HuH-7 (cell line): Measurements from ENCODE around the gene KRTAP2-1.
"Not testable (repeated sequence)": the region's sequence is repeated elsewhere in the genome, so short reads cannot be mapped to it uniquely, and the experiment has no call there.

Source experiments
- DNase-seq: peaks from one replicate; pipeline ENCODE4 v3.0.0; 2011; ENCODE audit warnings: low spot score

KRTAP2-1 gene

GRCh38 chr17:41012326-41013120 lies 34.6 kb downstream of the KRTAP2-1 start:
- no peak for DNase-seq

GRCh38 chr17:41010441-41010840 lies 36.7 kb downstream of the KRTAP2-1 start:
- DNase-seq, result no peak

DNA sequence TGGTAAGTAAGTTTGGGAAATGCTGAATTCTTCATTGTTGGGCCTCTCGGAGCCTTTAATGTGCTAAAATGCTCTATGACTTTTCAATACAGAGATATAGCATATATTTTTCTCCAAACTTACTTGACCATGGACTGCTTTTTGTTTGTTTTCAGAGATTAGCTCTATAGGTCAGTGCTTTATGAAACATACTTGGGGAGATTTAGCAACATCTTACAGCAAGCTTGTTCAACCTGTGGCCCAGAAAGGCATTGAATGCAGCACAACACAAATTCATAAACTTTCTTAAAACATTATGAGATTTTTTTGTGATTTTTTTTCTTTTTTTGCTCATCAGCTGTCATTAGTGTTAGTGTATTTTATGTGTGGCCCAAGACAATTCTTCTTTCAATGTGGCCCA lies 37.2 kb downstream of the KRTAP2-1 start:
- DNase-seq, result no peak

- no peak for DNase-seq
These were observed 37.8 kb downstream of the KRTAP2-1 start for GRCh38 chr17:41009301-41009760.

DNA sequence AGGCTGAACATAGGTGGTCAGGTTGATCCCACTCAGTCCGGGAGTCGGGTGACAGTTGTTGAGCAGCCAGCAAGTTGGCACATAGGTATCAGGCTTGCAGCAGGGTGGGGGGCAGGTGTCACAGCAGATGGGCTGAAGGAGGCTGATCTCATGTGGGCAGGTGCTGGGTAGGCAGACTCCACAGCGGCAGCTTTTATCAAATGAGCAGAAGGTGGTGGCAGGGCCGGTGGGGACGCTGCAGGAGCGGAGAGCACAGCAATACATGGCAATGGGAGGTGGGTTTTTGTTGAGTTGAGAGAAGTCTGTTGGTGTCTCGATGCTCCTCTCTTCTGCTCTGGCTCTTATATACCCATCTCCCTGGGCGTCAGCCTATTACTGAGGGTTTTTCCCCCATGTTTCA lies 38.3 kb downstream of the KRTAP2-1 start, which contains the start of gene KRTAP3-1:
TSS of gene KRTAP3-1 (minus strand) at position 318 of the 400 bp plus-strand sequence. CDS start at position 264, 54 bp downstream.
- no peak for DNase-seq

DNA sequence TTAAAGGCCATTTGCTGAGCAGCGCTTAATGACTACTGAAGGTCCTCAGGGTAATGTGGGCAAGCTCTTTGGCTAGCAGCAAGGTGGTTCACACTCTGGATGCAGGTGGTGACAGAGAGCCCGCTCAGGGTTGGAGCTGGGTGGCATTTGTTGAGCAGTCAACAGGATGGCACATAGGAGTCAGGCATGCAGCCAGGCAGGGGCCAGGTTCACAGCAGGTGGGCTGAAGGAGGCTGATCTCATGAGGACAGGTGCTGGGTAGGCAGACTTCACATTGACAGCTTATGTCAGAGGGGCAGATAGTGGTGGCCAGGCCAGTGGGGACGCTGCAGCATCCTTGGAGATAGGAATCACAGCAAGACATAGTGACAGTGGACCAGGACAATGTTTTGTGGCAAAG lies 42.7 kb downstream of the KRTAP2-1 start:
- no peak for DNase-seq

DNA sequence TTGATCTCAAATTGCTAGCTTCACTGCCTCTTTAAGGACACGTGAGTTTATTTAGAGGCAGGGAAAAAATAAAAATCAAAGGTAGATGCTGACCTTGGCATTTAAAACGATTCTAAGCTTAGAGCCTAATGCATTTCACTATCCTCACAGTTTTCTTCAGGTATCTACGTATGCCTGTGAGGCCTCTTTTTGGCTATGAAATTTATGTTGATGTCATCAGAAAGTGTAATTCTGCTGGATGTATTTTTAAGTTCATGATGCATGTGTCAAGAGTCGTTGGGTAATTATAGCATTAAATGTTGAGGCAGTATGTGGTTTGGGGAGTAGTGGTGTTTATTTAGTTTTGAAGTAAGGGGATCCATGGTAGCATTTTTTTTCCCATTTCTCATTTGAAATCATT lies 43.2 kb downstream of the KRTAP2-1 start:
- no peak for DNase-seq

- DNase-seq, result no peak
These were observed 44.3 kb downstream of the KRTAP2-1 start for GRCh38 chr17:41002814-41003213.

DNA sequence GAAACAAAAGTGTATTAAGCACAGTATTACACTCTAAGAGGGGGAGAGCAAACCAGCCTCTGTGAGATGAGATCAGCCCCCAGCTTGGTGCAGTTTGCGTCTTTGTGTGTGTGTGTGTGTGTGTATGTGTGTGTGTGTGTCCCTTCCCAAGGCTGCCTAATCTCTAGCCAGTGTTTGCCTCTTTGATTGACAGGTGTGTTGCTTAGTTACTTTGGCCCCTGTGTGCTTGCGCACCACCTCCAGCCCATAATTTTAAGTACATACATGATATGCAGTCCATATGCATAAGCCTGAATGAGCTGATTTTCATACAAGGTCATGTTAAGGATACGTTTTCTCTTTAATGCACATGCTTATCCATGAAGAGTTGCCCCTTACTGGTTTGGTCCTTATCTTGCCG lies 45.3 kb downstream of the KRTAP2-1 start:
- no peak for DNase-seq

DNA sequence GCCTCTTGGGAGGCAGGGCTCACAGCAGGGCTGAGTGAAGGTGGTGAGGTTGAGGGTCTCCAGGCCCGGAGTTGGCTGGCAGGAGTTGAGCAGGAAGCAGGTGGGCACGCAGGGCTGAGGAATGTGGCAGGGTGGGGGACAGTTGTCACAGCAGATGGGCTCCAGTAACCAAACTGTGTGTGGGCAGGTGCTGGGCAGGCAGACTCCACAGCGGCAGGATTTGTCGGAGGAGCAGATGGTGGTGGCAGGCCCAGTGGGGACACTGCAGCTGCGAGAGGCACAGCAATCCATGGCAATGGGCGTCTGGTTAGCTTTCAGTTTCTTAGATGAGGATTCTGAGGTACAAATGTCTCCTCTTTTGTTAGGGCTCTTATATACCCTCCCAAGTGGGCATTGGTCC lies 47.6 kb downstream of the KRTAP2-1 start, which contains the start of gene KRTAP3-2:
TSS of gene KRTAP3-2 (minus strand) at position 344 of the 400 bp plus-strand sequence. CDS start at position 291, 53 bp downstream.
- not testable (repeated sequence) for DNase-seq

DNA sequence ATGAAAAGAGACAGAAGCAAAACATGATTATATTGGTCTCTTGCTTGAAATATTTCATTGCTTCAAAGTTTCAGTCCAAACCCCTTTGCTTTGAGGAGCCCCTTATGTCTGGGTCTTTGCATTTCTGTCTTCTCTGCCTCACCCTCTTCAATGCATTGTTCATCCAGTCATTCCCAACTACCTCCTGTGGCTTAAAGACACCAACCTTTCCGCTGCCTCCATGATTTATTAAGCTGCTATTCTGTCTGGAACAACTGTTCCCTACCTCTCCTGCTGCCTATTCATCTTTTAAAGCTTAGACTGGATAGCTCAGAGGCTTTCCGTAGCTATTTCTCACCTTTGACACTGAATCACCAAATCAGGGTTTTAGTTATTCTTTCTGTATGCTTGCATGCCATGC lies 49.8 kb downstream of the KRTAP2-1 start:
- DNase-seq, result no peak

GRCh38 chr17:40996829-40997228 lies 50.3 kb downstream of the KRTAP2-1 start:
- DNase-seq, result no peak
